Neuronal stem cell (in vitro differentiated cells): Measurements from ENCODE around the gene TC2N.

Experiments used
- DNase-seq: peaks from one replicate; pipeline ENCODE4 v3.0.0-alpha.2; 2013; ENCODE audit warnings: low spot score
- H2AFZ ChIP-seq: one replicate; pipeline ENCODE4 v1.6.1; 2013; ENCODE audit warnings: mild to moderate bottlenecking, low read length, inconsistent platforms
- H2AK5ac ChIP-seq: 2 replicates; pipeline ENCODE4 v1.6.1; 2013; ENCODE audit warnings: low read depth, mild to moderate bottlenecking, inconsistent platforms, low read length, moderate library complexity, mixed read lengths
- H2BK120ac ChIP-seq: 2 replicates; pipeline ENCODE4 v1.6.1; 2013; ENCODE audit warnings: low read depth, mild to moderate bottlenecking, inconsistent platforms, low read length, moderate library complexity, mixed read lengths
- H2BK12ac ChIP-seq: one replicate; pipeline ENCODE4 v1.6.1; 2013; ENCODE audit warnings: low read length, inconsistent platforms
- H2BK15ac ChIP-seq: 2 replicates; pipeline ENCODE4 v1.6.1; 2013; ENCODE audit warnings: mild to moderate bottlenecking, low read length, inconsistent platforms, mixed read lengths
- H2BK5ac ChIP-seq: one replicate; pipeline ENCODE4 v1.6.1; 2013; ENCODE audit warnings: inconsistent platforms, mild to moderate bottlenecking, low read length, moderate library complexity
- H3K14ac ChIP-seq: one replicate; pipeline ENCODE4 v1.6.1; 2013; ENCODE audit warnings: low read length, inconsistent platforms
- H3K18ac ChIP-seq: 2 replicates; pipeline ENCODE4 v1.6.1; 2013; ENCODE audit warnings: low read length, inconsistent platforms
- H3K23ac ChIP-seq: 2 replicates; pipeline ENCODE4 v1.6.1; 2013; ENCODE audit warnings: low read depth, mild to moderate bottlenecking, mixed read lengths, low read length, inconsistent platforms; ENCODE audit not compliant: poor library complexity
- H3K27ac ChIP-seq: replicated peaks from 3 replicates; pipeline ENCODE4 v1.5.1; 2013; ENCODE audit warnings: low read length, inconsistent platforms
- H3K27me3 ChIP-seq, 3 experiments: 2 replicates each; pipeline ENCODE4 v1.6.1; 2013; ENCODE audit warnings: low read length in 3 of 3, mild to moderate bottlenecking in 2 of 3, inconsistent platforms in 1 of 3, low read depth in 1 of 3, mixed read lengths in 1 of 3, moderate library complexity in 1 of 3; ENCODE audit not compliant: control insufficient read depth in 3 of 3, insufficient read depth in 3 of 3
- H3K36me3 ChIP-seq, 2 donors: replicated peaks in 1 of 2; 2 replicates each; pipeline ENCODE4 v1.6.1; 2013; ENCODE audit warnings: low read length in 2 of 2; ENCODE audit not compliant: control insufficient read depth in 2 of 2, insufficient read depth in 2 of 2
- H3K4ac ChIP-seq: 2 replicates; pipeline ENCODE4 v1.6.1; 2013; ENCODE audit warnings: inconsistent platforms, mild to moderate bottlenecking, low read length, moderate library complexity
- H3K4me1 ChIP-seq, 2 donors: 1 replicate in 1 of 2; 2 replicates in 1 of 2; pipeline ENCODE4 v1.6.1; 2013; ENCODE audit warnings: low read length in 2 of 2, low read depth in 1 of 2; ENCODE audit not compliant: control insufficient read depth in 2 of 2, insufficient read depth in 1 of 2
- H3K4me2 ChIP-seq: one replicate; pipeline ENCODE4 v1.6.1; 2013; ENCODE audit warnings: mild to moderate bottlenecking, low read length, inconsistent platforms; ENCODE audit not compliant: insufficient read depth, poor library complexity, severe bottlenecking
- H3K4me3 ChIP-seq, 2 donors: 2 replicates each; pipeline ENCODE4 v1.5.1; 2013; ENCODE audit warnings: low read length in 2 of 2, mild to moderate bottlenecking in 2 of 2, inconsistent platforms in 1 of 2, moderate library complexity in 1 of 2
- H3K79me1 ChIP-seq: one replicate; pipeline ENCODE4 v1.6.1; 2013; ENCODE audit warnings: low read depth, mild to moderate bottlenecking, inconsistent platforms, low read length, moderate library complexity
- H3K9ac ChIP-seq: one replicate; pipeline ENCODE4 v1.6.1; 2013; ENCODE audit warnings: mild to moderate bottlenecking, low read depth, low read length, inconsistent platforms; ENCODE audit not compliant: poor library complexity
- H3K9me3 ChIP-seq, 2 donors: replicated peaks in 1 of 2; 2 replicates each; pipeline versions ENCODE3 to v1.6.1; 2013; ENCODE audit warnings: low read length in 2 of 2, mild to moderate bottlenecking in 2 of 2, inconsistent platforms in 1 of 2, low read depth in 1 of 2, mixed read lengths in 1 of 2, moderate library complexity in 1 of 2; ENCODE audit not compliant: control insufficient read depth in 2 of 2, insufficient read depth in 1 of 2
- H4K8ac ChIP-seq: one replicate; pipeline ENCODE4 v1.6.1; 2013; ENCODE audit warnings: low read depth, mild to moderate bottlenecking, inconsistent platforms, low read length, moderate library complexity
- H4K91ac ChIP-seq: one replicate; pipeline ENCODE4 v1.6.1; 2013; ENCODE audit warnings: low read length, low read depth, mild to moderate bottlenecking, inconsistent platforms; ENCODE audit not compliant: poor library complexity
- WGBS, 2 donors: extraction: QIAGEN DNeasy Blood & Tissue Kit; methylation state at CpG; one replicate each; pipeline ENCODE4 v1.1.7; 2013; ENCODE audit warnings: missing lambda C conversion rate in 2 of 2, mixed read lengths in 1 of 2; ENCODE audit not compliant: insufficient read length in 2 of 2, insufficient replicate concordance in 1 of 2; ENCODE audit errors: extremely low coverage in 2 of 2; 5-methylcytosine and 5-hydroxymethylcytosine counted together

The TC2N gene

DNA sequence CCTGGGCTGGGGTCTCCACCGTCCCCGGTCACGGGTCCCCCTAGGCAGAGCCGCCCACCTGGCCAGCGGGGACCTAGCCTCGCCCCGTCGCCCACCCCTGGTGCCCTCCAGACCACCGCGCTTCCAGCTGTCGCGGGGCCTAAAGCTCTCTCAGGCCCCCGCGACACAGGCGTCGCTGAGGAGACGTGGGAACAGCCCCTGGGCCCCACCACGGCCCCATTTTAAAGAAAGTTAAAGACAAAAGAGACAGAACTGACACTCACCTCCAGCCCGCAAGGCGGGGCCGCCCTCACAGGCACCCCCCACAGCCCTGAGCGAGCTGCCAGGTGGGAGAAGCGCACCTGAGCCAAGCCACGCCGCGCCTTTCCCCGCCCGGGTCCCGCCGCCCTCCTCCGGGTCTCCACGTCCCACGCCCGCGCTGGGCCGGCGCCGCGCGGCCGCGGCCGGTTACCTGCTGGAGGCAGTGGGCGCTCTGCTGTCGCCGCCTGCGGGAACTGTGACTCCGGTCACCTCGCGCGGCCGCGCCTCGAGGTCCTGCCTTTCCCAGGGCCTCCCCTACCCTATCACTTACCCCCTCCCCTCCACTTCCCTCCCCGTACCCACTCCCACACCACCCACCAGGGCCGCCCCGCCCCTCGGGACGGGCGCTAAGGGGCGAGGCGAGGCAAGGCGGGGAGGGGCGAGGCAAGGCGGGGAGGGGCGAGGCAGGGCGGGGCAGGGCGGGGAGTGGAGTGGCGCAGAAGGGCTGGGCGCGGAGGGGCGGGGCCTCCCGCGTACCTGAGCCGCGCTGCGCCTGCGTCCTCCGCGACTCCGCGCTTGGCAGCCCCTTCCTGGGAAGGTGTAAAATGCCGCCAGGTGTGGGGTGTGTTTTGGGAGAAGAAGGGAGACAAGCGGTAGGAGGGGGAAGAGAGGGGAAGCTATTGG lies 31.2 kb downstream of the TC2N start:
- Histone ChIP-seq H2BK120ac (no peak overlapping the region), H3K4me3 (peak overlapping the region in 1 of 2 donors; percentile 80)

DNA sequence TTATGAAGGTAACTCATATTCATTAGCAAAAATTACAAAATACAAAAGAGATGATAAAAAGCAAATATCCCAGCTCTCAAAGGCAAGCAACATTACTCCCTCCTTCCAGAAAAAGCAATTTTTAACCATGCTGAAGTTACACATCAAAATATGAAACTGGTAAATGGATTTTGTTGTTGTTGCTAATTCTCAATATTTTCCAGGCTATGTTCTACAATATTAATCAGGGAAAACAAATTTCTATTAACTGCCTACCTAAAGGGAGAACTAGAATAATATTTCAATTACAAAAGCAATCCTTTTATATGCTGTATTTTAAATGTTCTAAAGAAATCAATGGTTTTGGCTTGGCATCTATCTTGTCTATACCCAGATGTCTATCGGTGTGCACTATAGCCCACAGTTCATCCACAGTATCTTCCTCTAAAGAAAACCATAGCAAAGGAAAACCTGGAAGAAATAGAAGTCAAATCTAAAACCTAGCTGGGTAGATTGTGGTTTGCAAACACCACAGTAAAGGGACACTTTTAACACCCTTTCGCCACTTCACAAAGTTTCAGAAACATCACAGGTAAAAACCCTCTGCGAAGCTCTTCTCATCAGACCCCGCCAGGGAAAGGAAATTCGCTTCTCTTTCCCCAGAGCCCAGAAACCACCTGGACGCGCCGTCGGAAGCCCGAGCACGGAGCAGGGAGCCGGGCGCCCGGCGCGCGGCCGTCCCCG lies 32.0 kb downstream of the TC2N start:
- no peak for DNase-seq
- Histone ChIP-seq H2BK120ac (no peak overlapping the region), H4K91ac (no peak overlapping the region), H3K18ac (no peak overlapping the region), H3K9ac (no peak overlapping the region), H3K27me3 (peaks cover 5 to 64% (median 23%) of the 10 kb centered on the region in 3 experiments), H3K4me3 (no peak overlapping the region), H3K14ac (no peak overlapping the region), H3K4ac (no peak overlapping the region), H2AK5ac (no peak overlapping the region), H3K79me1 (no peaks in the 10 kb centered on the region), H2BK5ac (no peak overlapping the region), H2BK15ac (no peak overlapping the region), H2AFZ (peak overlapping the region; percentile 56), H3K9me3 (no peaks in the 10 kb centered on the region), H3K4me1 (no peaks in the 10 kb centered on the region), H3K36me3 (no peaks in the 10 kb centered on the region), H2BK12ac (no peak overlapping the region), H3K23ac (no peak overlapping the region), H4K8ac (no peak overlapping the region), H3K27ac (no peak overlapping the region), H3K4me2 (peak overlapping the region; percentile 96)
- no CpG with 5 or more reads among the region's 19 CpGs for WGBS, 2 donors

More for the DNA sequence above, 31.2 kb downstream of the TC2N start:
- no peak overlapping the region for H3K14ac ChIP-seq
- peak overlapping the region; percentile 82 for H3K23ac ChIP-seq
- peak overlapping the region; percentile 56 for H2AFZ ChIP-seq
- peak overlapping the region; percentile 17 for H2AK5ac ChIP-seq
- peak overlapping the region; percentile 96 for H3K4me2 ChIP-seq
- no peak overlapping the region for H4K91ac ChIP-seq
- no peaks in the 10 kb centered on the region for H3K9me3 ChIP-seq
- WGBS, 2 donors, result no CpG with 5 or more reads among the region's 84 CpGs
- H3K4ac ChIP-seq, result no peak overlapping the region
- peak overlapping the region; percentile 84 for H3K18ac ChIP-seq
- no peak overlapping the region for H2BK12ac ChIP-seq
- no peak overlapping the region for H4K8ac ChIP-seq
- peak overlapping the region; percentile 53 for H3K9ac ChIP-seq
- H2BK15ac ChIP-seq, result no peak overlapping the region
- no peaks in the 10 kb centered on the region for H3K36me3 ChIP-seq
- no peak overlapping the region for H2BK5ac ChIP-seq
- no peaks in the 10 kb centered on the region for H3K79me1 ChIP-seq
- DNase-seq, result peak; percentile 64
- H3K27ac ChIP-seq, result no peak overlapping the region
- H3K4me1 ChIP-seq, result no peaks in the 10 kb centered on the region
- H3K27me3 ChIP-seq, result peaks cover 5 to 64% (median 23%) of the 10 kb centered on the region in 3 experiments

DNA sequence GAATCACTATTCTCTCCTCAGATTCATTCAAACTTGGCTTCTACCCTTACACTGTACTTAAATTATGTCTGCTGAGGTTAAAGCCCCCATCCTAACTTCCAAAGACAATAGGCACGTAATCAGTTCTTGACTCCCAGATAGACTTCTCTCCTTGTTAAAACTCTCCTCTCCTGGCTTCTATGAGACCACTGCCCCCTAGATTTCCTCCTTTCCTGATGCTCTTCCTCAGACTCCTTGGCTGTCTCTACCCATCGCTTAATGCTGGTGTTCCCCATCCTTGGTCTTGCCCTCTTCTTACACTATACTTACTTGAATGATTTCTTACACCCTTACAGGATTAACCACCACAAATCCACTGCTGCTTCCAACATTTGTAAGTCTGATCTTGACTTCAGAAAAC lies 32.8 kb downstream of the TC2N start:
- Histone ChIP-seq H3K18ac (no peak overlapping the region), H3K27me3 (peaks cover 5 to 61% (median 23%) of the 10 kb centered on the region in 3 experiments), H3K27ac (no peak overlapping the region), H3K23ac (no peak overlapping the region), H3K9ac (no peak overlapping the region), H2BK12ac (no peak overlapping the region), H3K4me3 (no peak overlapping the region), H2AFZ (no peak overlapping the region), H3K79me1 (no peaks in the 10 kb centered on the region), H2BK5ac (no peak overlapping the region), H4K91ac (no peak overlapping the region), H4K8ac (no peak overlapping the region), H2AK5ac (no peak overlapping the region), H2BK15ac (no peak overlapping the region), H2BK120ac (no peak overlapping the region), H3K4me2 (no peak overlapping the region), H3K36me3 (no peaks in the 10 kb centered on the region), H3K9me3 (no peaks in the 10 kb centered on the region), H3K14ac (no peak overlapping the region), H3K4me1 (no peaks in the 10 kb centered on the region), H3K4ac (no peak overlapping the region)
- WGBS, 2 donors, result no CpG with 5 or more reads among the region's 2 CpGs
- DNase-seq, result no peak

DNA sequence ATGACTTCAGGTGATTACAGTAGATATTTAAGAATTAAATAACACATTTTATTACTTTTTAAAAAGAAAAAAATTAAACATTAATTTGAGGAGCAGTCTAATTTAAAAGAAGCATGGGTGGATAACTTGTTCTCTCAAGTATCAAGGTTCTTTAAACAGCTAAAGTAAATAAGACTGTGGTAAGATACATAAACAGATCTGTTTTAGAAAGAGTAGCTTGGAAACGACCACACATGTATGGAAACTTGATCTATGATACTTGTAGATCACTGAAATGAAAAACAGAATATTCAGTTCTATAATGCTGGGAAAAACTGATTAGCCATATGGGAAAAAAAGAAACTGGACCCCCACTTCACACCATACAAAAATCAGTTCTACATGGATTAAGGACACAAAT lies 36.0 kb downstream of the TC2N start:
- no peak overlapping the region for H2AFZ ChIP-seq
- H3K9ac ChIP-seq, result no peak overlapping the region
- H3K27ac ChIP-seq, result no peak overlapping the region
- no peak for DNase-seq
- no peak overlapping the region for H2BK15ac ChIP-seq
- H3K4me1 ChIP-seq, result no peaks in the 10 kb centered on the region
- no peak overlapping the region for H2BK120ac ChIP-seq
- no peak overlapping the region for H4K8ac ChIP-seq
- H3K79me1 ChIP-seq, result no peaks in the 10 kb centered on the region
- H4K91ac ChIP-seq, result no peak overlapping the region
- no peak overlapping the region for H3K23ac ChIP-seq
- no peak overlapping the region for H3K18ac ChIP-seq
- no peak overlapping the region for H2AK5ac ChIP-seq
- no CpG with 5 or more reads among the region's 1 CpG for WGBS, 2 donors
- H3K9me3 ChIP-seq, result no peaks in the 10 kb centered on the region
- no peak overlapping the region for H3K4me2 ChIP-seq
- H2BK5ac ChIP-seq, result no peak overlapping the region
- H3K36me3 ChIP-seq, result no peaks in the 10 kb centered on the region
- H3K14ac ChIP-seq, result no peak overlapping the region
- H2BK12ac ChIP-seq, result no peak overlapping the region
- H3K4me3 ChIP-seq, result no peak overlapping the region
- H3K27me3 ChIP-seq, result peaks cover 5 to 31% (median 14%) of the 10 kb centered on the region in 3 experiments
- no peak overlapping the region for H3K4ac ChIP-seq
